ENCODE results near the gene CCDC196. TPM values are rescaled to one million over a fixed set of nuclear protein-coding genes. Genes with fewer than 3 reads are reported as not detected.

CCDC196 gene
- total and polyA plus RNA-seq, 2 experiments from 2014 or later: 0.13 TPM; not detected in 1

DNA sequence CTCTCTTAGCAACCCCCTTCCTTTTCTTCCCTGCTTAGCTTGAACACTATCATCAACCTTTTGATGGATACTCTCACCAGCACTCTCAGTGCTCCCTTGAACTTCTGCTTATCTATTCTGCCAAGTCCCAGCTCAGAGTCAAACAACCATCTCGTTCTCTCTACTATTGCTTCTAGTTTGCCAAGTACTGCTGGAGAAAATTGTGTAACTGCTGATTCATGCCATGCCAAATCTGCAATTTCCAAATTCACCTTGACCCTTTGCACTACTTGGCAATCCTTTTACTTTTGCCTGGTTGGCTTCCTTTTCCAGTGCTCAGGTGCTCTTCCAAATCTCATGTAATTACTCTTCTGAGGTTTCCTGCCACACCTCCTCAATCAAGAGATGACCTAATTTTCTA, 2.8 kb upstream of the CCDC196 start:
- TF ChIP-seq CTCF (IDR thresholded peaks at IDR 0.05; ENCODE audit: low read depth, low read length): no peak
- no peaks in the 10 kb centered on the region for H3K36me3 ChIP-seq
- peak in 1 of 2 donors; percentile 16 for DNase-seq (ENCODE audit: low read depth in 1 of 2, low spot score in 1 of 2)
- no peaks in the 10 kb centered on the region for H3K27me3 ChIP-seq
- H3K27ac ChIP-seq: no peak overlapping the region
- no peaks in the 10 kb centered on the region for H3K9me3 ChIP-seq (ENCODE audit: low read depth)
- peaks cover 7% of the 10 kb centered on the region for H3K4me1 ChIP-seq (ENCODE audit: low read depth)
- H3K4me3 ChIP-seq: no peak overlapping the region

DNA sequence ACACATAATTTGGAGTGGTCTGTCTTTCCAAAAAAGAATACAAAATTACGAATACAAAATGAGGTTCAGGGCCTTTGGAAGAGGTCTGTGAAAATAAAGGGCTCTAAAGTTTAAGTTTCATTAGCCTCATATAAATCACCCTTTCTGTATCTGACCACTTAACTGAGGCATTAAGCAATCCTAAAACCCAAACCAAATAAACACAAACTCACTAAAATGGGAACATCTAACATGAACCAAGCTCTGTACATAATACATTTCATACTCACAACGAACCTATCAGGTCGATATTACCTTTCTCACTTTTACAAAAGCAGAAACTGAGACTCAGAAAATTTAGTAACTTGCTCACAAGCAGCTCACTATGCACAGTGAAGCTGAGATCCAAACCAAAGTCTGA, 1.1 kb upstream of the CCDC196 start:
- DNase-seq (ENCODE audit: low read depth in 1 of 2, low spot score in 1 of 2): no peak

DNA sequence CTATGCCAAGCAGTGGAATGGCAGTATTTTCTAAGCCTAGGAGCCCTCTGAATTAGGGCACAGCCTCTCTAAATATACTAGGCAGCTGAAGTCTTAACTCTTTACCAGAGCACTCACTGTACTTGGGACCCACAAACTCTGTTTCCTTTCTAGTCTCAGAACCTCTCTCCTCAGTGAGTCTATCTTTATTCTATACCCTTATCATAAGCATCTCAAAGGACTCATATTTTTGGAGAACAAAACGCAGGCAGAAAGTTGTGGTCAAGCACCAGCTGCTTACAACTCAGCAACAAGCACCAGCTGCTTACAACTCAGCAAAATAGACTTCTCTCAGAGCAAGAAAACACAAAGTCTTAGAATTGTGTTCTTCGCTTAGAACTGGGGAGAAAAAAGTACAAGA, 993 bp downstream of the CCDC196 start:
- H3K27me3 ChIP-seq: no peaks in the 10 kb centered on the region
- DNase-seq (ENCODE audit: low read depth in 1 of 2, low spot score in 1 of 2): no peak
- peaks cover 7% of the 10 kb centered on the region for H3K4me1 ChIP-seq (ENCODE audit: low read depth)
- H3K9me3 ChIP-seq (ENCODE audit: low read depth): no peaks in the 10 kb centered on the region
- no peak for TF ChIP-seq CTCF (IDR thresholded peaks at IDR 0.05; ENCODE audit: low read depth, low read length)
- no peaks in the 10 kb centered on the region for H3K36me3 ChIP-seq
- no peak overlapping the region for H3K4me3 ChIP-seq
- no peak overlapping the region for H3K27ac ChIP-seq

More for the DNA sequence above, 1.1 kb upstream of the CCDC196 start:
- Histone ChIP-seq H3K9me3 (ENCODE audit: low read depth) (no peaks in the 10 kb centered on the region), H3K4me3 (no peak overlapping the region), H3K27ac (no peak overlapping the region), H3K36me3 (no peaks in the 10 kb centered on the region), H3K27me3 (no peaks in the 10 kb centered on the region), H3K4me1 (ENCODE audit: low read depth) (peaks cover 7% of the 10 kb centered on the region)
- no peak for TF ChIP-seq CTCF (IDR thresholded peaks at IDR 0.05; ENCODE audit: low read depth, low read length)

GRCh38 chr14:66490143-66491111, 4.3 kb downstream of the CCDC196 start:
- no peaks in the 10 kb centered on the region for H3K36me3 ChIP-seq
- H3K9me3 ChIP-seq (ENCODE audit: low read depth): no peaks in the 10 kb centered on the region
- H3K27me3 ChIP-seq: no peaks in the 10 kb centered on the region
- peaks cover 6% of the 10 kb centered on the region for H3K4me1 ChIP-seq (ENCODE audit: low read depth)
- no peak overlapping the region for H3K4me3 ChIP-seq
- TF ChIP-seq CTCF (IDR thresholded peaks at IDR 0.05; ENCODE audit: low read depth, low read length): no peak
- H3K27ac ChIP-seq: no peak overlapping the region
- DNase-seq (ENCODE audit: low read depth in 1 of 2, low spot score in 1 of 2): no peak

DNA sequence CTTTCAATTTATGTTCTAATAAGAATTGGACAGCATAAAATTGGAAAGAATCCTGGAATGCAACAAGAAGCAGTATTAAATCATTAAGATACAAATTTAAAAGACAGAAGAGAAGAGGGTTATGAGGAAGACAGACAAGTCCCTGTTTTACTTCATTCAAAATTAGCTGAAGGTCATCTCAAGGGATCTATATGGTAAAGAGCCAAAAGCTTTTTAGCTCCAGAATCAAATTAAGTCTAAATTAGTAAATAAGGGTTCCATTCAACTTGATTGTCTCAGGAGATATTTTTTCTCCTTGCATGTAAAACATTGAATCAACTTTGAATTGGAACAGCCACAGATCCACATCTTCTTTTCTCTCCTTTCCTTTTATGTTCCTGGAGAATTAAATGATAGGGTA, 7.6 kb downstream of the CCDC196 start:
- no peak for DNase-seq (ENCODE audit: low read depth in 1 of 2, low spot score in 1 of 2)
- Histone ChIP-seq H3K4me3 (no peak overlapping the region), H3K9me3 (ENCODE audit: low read depth) (no peaks in the 10 kb centered on the region), H3K27ac (no peak overlapping the region), H3K36me3 (no peaks in the 10 kb centered on the region), H3K27me3 (no peaks in the 10 kb centered on the region), H3K4me1 (ENCODE audit: low read depth) (peaks cover 8% of the 10 kb centered on the region)
- no peak for TF ChIP-seq CTCF (IDR thresholded peaks at IDR 0.05; ENCODE audit: low read depth, low read length)
